Smooth muscle cell (in vitro differentiated cells): ENCODE data around the gene LONP2. TPM values are rescaled to one million over a fixed set of nuclear protein-coding genes. Genes with fewer than 3 reads are reported as not detected.

Source experiments
- DNase-seq: peaks from one replicate; lab custom pipeline; 2025; ENCODE audit not compliant: unreplicated experiment; lab: John Stamatoyannopoulos, UW
- H2AFZ ChIP-seq: fragments of 200-600 bp; sonication (generic); 2 replicates; pipeline ENCODE4 v1.6.0; 2016; ENCODE audit warnings: antibody characterized with exemption, low read depth, mild to moderate bottlenecking
- H3F3A ChIP-seq: fragments of 200-600 bp; sonication (generic); 2 replicates; pipeline ENCODE4 v1.6.0; 2017; ENCODE audit warnings: antibody characterized with exemption, low read depth
- H3K27ac ChIP-seq: fragments of 200-600 bp; sonication (generic); 2 replicates; pipeline ENCODE4 v1.5.1; 2016; ENCODE audit warnings: low read depth, mild to moderate bottlenecking
- H3K27me3 ChIP-seq: fragments of 200-600 bp; sonication (generic); 2 replicates; pipeline ENCODE4 v1.6.1; 2016; ENCODE audit warnings: low read depth, mild to moderate bottlenecking
- H3K36me3 ChIP-seq: fragments of 200-600 bp; sonication (generic); 2 replicates; pipeline ENCODE4 v1.5.1; 2016; ENCODE audit warnings: low read depth
- H3K4me1 ChIP-seq: fragments of 200-600 bp; sonication (generic); 2 replicates; pipeline ENCODE4 v1.5.1; 2016; ENCODE audit warnings: low read depth
- H3K4me2 ChIP-seq: fragments of 200-600 bp; sonication (generic); 2 replicates; pipeline ENCODE4 v1.6.0; 2016; ENCODE audit warnings: mild to moderate bottlenecking
- H3K4me3 ChIP-seq: fragments of 200-600 bp; sonication (generic); 2 replicates; pipeline ENCODE4 v1.5.1; 2016; ENCODE audit warnings: mild to moderate bottlenecking
- H3K79me2 ChIP-seq: fragments of 200-600 bp; sonication (generic); 2 replicates; pipeline ENCODE4 v1.6.0; 2016; ENCODE audit warnings: low read depth, mild to moderate bottlenecking
- H3K9ac ChIP-seq: fragments of 200-600 bp; sonication (generic); 2 replicates; pipeline ENCODE4 v1.6.0; 2016; ENCODE audit warnings: low read depth
- H3K9me3 ChIP-seq: fragments of 200-600 bp; sonication (generic); replicated peaks from 2 replicates; pipeline ENCODE4 v1.5.1; 2016; ENCODE audit warnings: low read depth
- H4K20me1 ChIP-seq: fragments of 200-600 bp; sonication (generic); 2 replicates; pipeline ENCODE4 v1.6.0; 2016; ENCODE audit warnings: low read depth
- CTCF ChIP-seq: fragments of 200-600 bp; sonication (generic); IDR thresholded peaks from 2 replicates; pipeline ENCODE4 v1.5.1; 2017; ENCODE audit warnings: borderline replicate concordance, mild to moderate bottlenecking, antibody characterized with exemption; ENCODE audit not compliant: insufficient read depth, poor library complexity, severe bottlenecking
- WGBS: methylation state at CpG from one replicate; pipeline ENCODE4 v1.1.7; 2016; ENCODE audit warnings: low lambda C conversion rate; 5-methylcytosine and 5-hydroxymethylcytosine counted together
- polyA plus RNA-seq: library from polyadenylated mRNA; unstranded; fragments of >200 nt; fragmentation: Nextera tagmentation; extraction: Ambion mirVana; gene quantifications from 2 replicates; pipeline ENCODE4 v1.2.1, GENCODE V29; 2016
- total RNA-seq: library from RNA; depleted of rRNA; stranded (reverse); fragments of >200 nt; gene quantifications from 2 replicates; pipeline ENCODE4 v1.2.3, GENCODE V29; 2014

LONP2 gene
- total and polyA plus RNA-seq, 2 experiments from 2014 or later: 30.4 to 37.4 TPM

- Histone ChIP-seq H3K27ac (no peak overlapping the region), H3K27me3 (peaks cover 6% of the 10 kb centered on the region), H4K20me1 (no peaks in the 10 kb centered on the region), H3K9ac (no peak overlapping the region), H3K4me2 (no peak overlapping the region), H3K4me3 (no peak overlapping the region), H3K9me3 (no peaks in the 10 kb centered on the region), H3F3A (no peaks in the 10 kb centered on the region), H3K36me3 (no peaks in the 10 kb centered on the region), H3K79me2 (no peaks in the 10 kb centered on the region), H3K4me1 (no peaks in the 10 kb centered on the region), H2AFZ (no peak overlapping the region)
- no peak for DNase-seq
- 57% methylated on average over 8 of the region's 8 CpGs for WGBS
- no peak for TF ChIP-seq CTCF
Measured at GRCh38 chr16:48206594-48207242, 37.4 kb upstream of the LONP2 start.

DNA sequence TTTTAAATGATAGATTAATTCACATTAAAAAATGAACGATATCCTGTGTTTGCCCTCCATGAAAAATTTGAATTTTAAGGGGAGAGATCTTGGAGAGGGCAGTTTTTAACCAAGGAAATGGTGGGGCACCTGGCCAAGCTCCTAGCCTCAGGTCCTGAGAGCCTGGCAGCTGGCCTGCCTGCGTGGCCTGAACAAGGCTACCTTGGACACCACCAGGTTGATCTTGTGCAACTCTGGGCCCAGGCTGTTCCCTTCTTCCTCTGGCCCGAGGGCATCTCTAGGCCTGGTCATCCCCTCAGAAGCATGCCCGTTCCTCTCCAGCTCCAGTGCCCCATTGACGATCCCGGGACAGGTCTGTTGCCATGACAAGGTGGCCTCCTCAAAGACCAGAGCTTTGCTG, 33.4 kb upstream of the LONP2 start:
- Histone ChIP-seq H3F3A (no peaks in the 10 kb centered on the region), H4K20me1 (no peaks in the 10 kb centered on the region), H3K4me1 (no peaks in the 10 kb centered on the region), H3K27ac (no peak overlapping the region), H3K27me3 (peaks cover 6% of the 10 kb centered on the region), H3K79me2 (no peaks in the 10 kb centered on the region), H2AFZ (no peak overlapping the region), H3K9ac (no peak overlapping the region), H3K4me3 (no peak overlapping the region), H3K36me3 (no peaks in the 10 kb centered on the region), H3K9me3 (no peaks in the 10 kb centered on the region), H3K4me2 (no peak overlapping the region)
- 90% methylated on average over 6 of the region's 6 CpGs for WGBS
- no peak for TF ChIP-seq CTCF
- DNase-seq: no peak

- Histone ChIP-seq H3K4me2 (no peak overlapping the region), H4K20me1 (no peaks in the 10 kb centered on the region), H3K9ac (no peak overlapping the region), H3F3A (no peaks in the 10 kb centered on the region), H3K36me3 (no peaks in the 10 kb centered on the region), H3K4me1 (no peaks in the 10 kb centered on the region), H3K79me2 (no peaks in the 10 kb centered on the region), H3K9me3 (no peaks in the 10 kb centered on the region), H3K4me3 (no peak overlapping the region), H2AFZ (no peak overlapping the region), H3K27ac (no peak overlapping the region), H3K27me3 (peaks cover 6% of the 10 kb centered on the region)
- DNase-seq: no peak
- 46% methylated on average over 3 of the region's 3 CpGs for WGBS
- TF ChIP-seq CTCF: no peak
Measured at GRCh38 chr16:48212033-48212432, 32.1 kb upstream of the LONP2 start.

DNA sequence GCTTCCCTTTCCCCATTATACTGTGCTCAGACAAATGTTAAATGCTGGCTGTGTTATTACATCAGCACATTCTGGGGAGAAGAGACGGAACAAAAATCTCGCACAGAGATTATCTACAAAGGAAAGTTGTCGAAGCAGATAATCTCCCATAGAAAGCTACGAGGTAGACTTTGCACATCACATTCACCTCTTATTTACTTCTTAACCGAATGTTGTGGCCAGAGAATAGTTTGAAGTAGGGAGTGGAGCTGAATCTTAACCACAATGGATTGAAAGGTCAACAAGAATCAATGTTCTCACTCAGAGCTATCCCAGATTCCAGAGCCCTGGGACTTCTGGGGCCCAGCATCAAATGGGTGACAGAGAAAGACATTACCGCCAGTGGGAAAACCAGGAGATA, 28.4 kb upstream of the LONP2 start:
- 69% methylated on average over 6 of the region's 6 CpGs for WGBS
- H2AFZ ChIP-seq: no peak overlapping the region
- H3K4me3 ChIP-seq: no peak overlapping the region
- H3F3A ChIP-seq: no peaks in the 10 kb centered on the region
- H3K4me2 ChIP-seq: no peak overlapping the region
- DNase-seq: no peak
- H3K27ac ChIP-seq: no peak overlapping the region
- H3K4me1 ChIP-seq: no peaks in the 10 kb centered on the region
- H3K79me2 ChIP-seq: no peaks in the 10 kb centered on the region
- no peaks in the 10 kb centered on the region for H3K36me3 ChIP-seq
- no peaks in the 10 kb centered on the region for H3K9me3 ChIP-seq
- no peak for TF ChIP-seq CTCF
- no peaks in the 10 kb centered on the region for H3K27me3 ChIP-seq
- no peak overlapping the region for H3K9ac ChIP-seq
- no peaks in the 10 kb centered on the region for H4K20me1 ChIP-seq
